CD14-positive monocyte (primary cell): Measurements from ENCODE around the gene ERF. TPM values are rescaled to one million over a fixed set of nuclear protein-coding genes. Genes with fewer than 3 reads are reported as not detected.

Source experiments
- DNase-seq, 3 donors: peaks; one replicate each; pipeline ENCODE4 v3.0.0-alpha.2; 2011 to 2022
- H2AFZ ChIP-seq: 2 replicates; pipeline ENCODE4 v1.6.0; 2012; ENCODE audit warnings: mild to moderate bottlenecking, low read depth, low read length, inconsistent platforms; ENCODE audit not compliant: insufficient read depth, poor library complexity, severe bottlenecking
- H3K27ac ChIP-seq, 2 donors: 1 replicate in 1 of 2; 2 replicates in 1 of 2; pipeline ENCODE4 v1.5.1; 2012 to 2013; ENCODE audit warnings: low read length in 2 of 2, control low read depth in 1 of 2, inconsistent platforms in 1 of 2, low read depth in 1 of 2, mild to moderate bottlenecking in 1 of 2
- H3K27me3 ChIP-seq, 2 donors: one replicate each; pipeline versions ENCODE4 v1.6.0 to v1.6.1; 2011 to 2013; ENCODE audit warnings: low read length in 2 of 2; ENCODE audit not compliant: control insufficient read depth in 2 of 2, insufficient read depth in 2 of 2
- H3K36me3 ChIP-seq, 2 donors: replicated peaks in 1 of 2; 1 replicate in 1 of 2; 2 replicates in 1 of 2; pipeline versions ENCODE4 v1.5.1 to v1.6.1; 2012 to 2013; ENCODE audit warnings: low read length in 2 of 2, control low read depth in 1 of 2, inconsistent platforms in 1 of 2, mild to moderate bottlenecking in 1 of 2; ENCODE audit not compliant: insufficient read depth in 2 of 2, control insufficient read depth in 1 of 2
- H3K4me1 ChIP-seq, 2 donors: 1 replicate in 1 of 2; 2 replicates in 1 of 2; pipeline versions ENCODE4 v1.5.1 to v1.6.1; 2012 to 2013; ENCODE audit warnings: low read length in 2 of 2, control low read depth in 1 of 2, inconsistent platforms in 1 of 2, mild to moderate bottlenecking in 1 of 2, moderate library complexity in 1 of 2; ENCODE audit not compliant: insufficient read depth in 2 of 2, control insufficient read depth in 1 of 2
- H3K4me2 ChIP-seq: replicated peaks from 2 replicates; pipeline ENCODE3; 2012; ENCODE audit warnings: low read length, moderate library complexity, mild to moderate bottlenecking; ENCODE audit not compliant: poor library complexity, severe bottlenecking; ENCODE audit errors: extremely low read depth
- H3K4me3 ChIP-seq, 3 experiments: fragments of 200-600 bp in 1 of 3; sonication (generic) in 1 of 3; replicated peaks in 1 of 3; 1 replicate in 2 of 3; 2 replicates in 1 of 3; pipeline ENCODE4 v1.5.1; 2011 to 2013; ENCODE audit warnings: low read length in 3 of 3, mild to moderate bottlenecking in 3 of 3, control low read depth in 2 of 3, low read depth in 2 of 3, inconsistent platforms in 1 of 3, moderate library complexity in 1 of 3
- H3K79me2 ChIP-seq: 2 replicates; pipeline ENCODE4 v1.6.0; 2012; ENCODE audit warnings: mild to moderate bottlenecking, control low read depth, inconsistent platforms, low read length, moderate library complexity; ENCODE audit not compliant: insufficient read depth
- H3K9ac ChIP-seq: 2 replicates; pipeline ENCODE4 v1.6.0; 2017; ENCODE audit warnings: low read length, mild to moderate bottlenecking; ENCODE audit not compliant: insufficient read depth, poor library complexity, severe bottlenecking
- H3K9me3 ChIP-seq, 2 donors: replicated peaks in 1 of 2; 1 replicate in 1 of 2; 2 replicates in 1 of 2; pipeline versions ENCODE4 v1.5.1 to v1.6.1; 2012 to 2013; ENCODE audit warnings: low read length in 2 of 2, control low read depth in 1 of 2; ENCODE audit not compliant: control insufficient read depth in 1 of 2, insufficient read depth in 1 of 2
- H4K20me1 ChIP-seq: 2 replicates; pipeline ENCODE4 v1.6.0; 2012; ENCODE audit warnings: mild to moderate bottlenecking, low read length, control low read depth, moderate library complexity; ENCODE audit not compliant: insufficient read depth
- H3K27ac Mint-ChIP-seq, 7 donors: one replicate each; pipeline ENCODE4 v1.8.0; 2020; ENCODE audit warnings: mild to moderate bottlenecking in 7 of 7, mixed read lengths in 7 of 7, moderate library complexity in 6 of 7, inconsistent platforms in 2 of 7
- H3K27me3 Mint-ChIP-seq, 3 donors: one replicate each; pipeline ENCODE4 v1.8.0; 2021 to 2022; ENCODE audit warnings: low read depth in 3 of 3, mild to moderate bottlenecking in 3 of 3, mixed read lengths in 3 of 3, moderate library complexity in 3 of 3, inconsistent platforms in 1 of 3
- H3K36me3 Mint-ChIP-seq, 2 donors: one replicate each; pipeline ENCODE4 v1.8.0; 2020; ENCODE audit warnings: mixed read lengths in 2 of 2, inconsistent platforms in 1 of 2, mild to moderate bottlenecking in 1 of 2
- H3K4me1 Mint-ChIP-seq: one replicate; pipeline ENCODE4 v1.8.0; 2020; ENCODE audit warnings: mild to moderate bottlenecking, mixed read lengths
- H3K4me3 Mint-ChIP-seq, 2 donors: one replicate each; pipeline ENCODE4 v1.8.0; 2020; ENCODE audit warnings: mild to moderate bottlenecking in 2 of 2, mixed read lengths in 2 of 2, moderate library complexity in 1 of 2
- H3K9me3 Mint-ChIP-seq, 7 donors: one replicate each; pipeline ENCODE4 v1.8.0; 2020 to 2022; ENCODE audit warnings: mixed read lengths in 7 of 7, mild to moderate bottlenecking in 6 of 7, moderate library complexity in 6 of 7, inconsistent platforms in 2 of 7
- WGBS: methylation state at CpG from one replicate; pipeline ENCODE4 v1.1.5; 2013; ENCODE audit warnings: missing lambda C conversion rate; ENCODE audit not compliant: insufficient coverage; 5-methylcytosine and 5-hydroxymethylcytosine counted together
- intact Hi-C, 2 donors: fragments of 100-400 bp; cut with micrococcal nuclease; formaldehyde crosslinking; loops; one replicate each; pipeline versions ENCODE4 v1.15.0 to v1.15.1; 2023
- polyA plus RNA-seq, 3 donors: library from polyadenylated mRNA; depleted of rRNA in 1 of 3; unstranded in 2 of 3; stranded (reverse) in 1 of 3; fragments of 300-500 nt in 2 of 3; fragments of >200 nt in 1 of 3; fragmentation: Illumina TruSeq in 2 of 3; gene quantifications; 1 replicate in 2 of 3; 2 replicates in 1 of 3; pipeline ENCODE4 v1.2.3, GENCODE V29; 2012 to 2021
- TF ChIP-seq, protein P1 (sequence below): fragments of 200-600 bp; IDR thresholded peaks from one replicate; pipeline ENCODE4 v1.8.0; 2022; ENCODE audit warnings: antibody characterized with exemption, mild to moderate bottlenecking

ERF gene
- polyA plus RNA-seq, 3 donors, result 2.3 to 42.6 (median 3.4) TPM

DNA sequence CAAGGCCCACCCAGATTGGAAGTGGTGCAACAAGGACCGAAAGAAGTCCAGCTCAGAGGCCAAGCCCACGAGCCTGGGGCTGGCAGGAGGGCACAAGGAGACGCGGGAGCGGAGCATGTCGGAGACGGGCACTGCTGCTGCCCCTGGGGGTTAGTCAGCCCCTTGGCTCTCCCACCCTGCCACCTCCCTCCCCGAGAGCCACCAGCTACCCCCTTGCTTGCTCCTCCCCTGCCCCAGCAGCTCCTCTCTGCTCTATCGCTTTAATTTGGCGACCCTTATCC, 32.8 kb upstream of the ERF start:
- peaks cover 54 to 57% of the 10 kb centered on the region in 2 donors for H3K36me3 ChIP-seq
- H3K9me3 ChIP-seq, result no peaks in the 10 kb centered on the region
- peak overlapping the region in 3 of 7 donors; percentile 42 to 88 (median 81) for H3K27ac Mint-ChIP-seq
- H3K9me3 Mint-ChIP-seq, result no peaks in the 10 kb centered on the region
- H3K4me3 ChIP-seq, result no peak overlapping the region
- no peak for DNase-seq
- no peak overlapping the region for H3K4me3 Mint-ChIP-seq
- H3K36me3 Mint-ChIP-seq, result peaks cover 42 to 58% of the 10 kb centered on the region in 2 donors
- H2AFZ ChIP-seq, result no peak overlapping the region
- peaks cover 37 to 48% of the 10 kb centered on the region in 2 donors for H3K4me1 ChIP-seq
- H3K27me3 ChIP-seq, result no peaks in the 10 kb centered on the region
- H3K79me2 ChIP-seq, result peaks cover 30% of the 10 kb centered on the region
- H4K20me1 ChIP-seq, result peaks cover 78% of the 10 kb centered on the region
- H3K4me2 ChIP-seq, result no peak overlapping the region
- peaks cover 33% of the 10 kb centered on the region for H3K4me1 Mint-ChIP-seq
- no peak overlapping the region for H3K9ac ChIP-seq
- H3K27ac ChIP-seq, result peak overlapping the region; percentile 2 to 56
- WGBS, result 99% methylated on average over 10 of the region's 10 CpGs
- H3K27me3 Mint-ChIP-seq, result peaks cover 0 to 5% (median 0%) of the 10 kb centered on the region in 3 donors
- intact Hi-C loops, result loop anchor here (2.0 to 10.0 kb wide), 4 partner anchors 15 to 153 kb away; partner anchors contain the start of genes PAFAH1B3 (in 1 of the 2), POU2F2 (in 1 of the 2) and PRR19 (in 1 of the 2)
- TF ChIP-seq, protein P1, sequence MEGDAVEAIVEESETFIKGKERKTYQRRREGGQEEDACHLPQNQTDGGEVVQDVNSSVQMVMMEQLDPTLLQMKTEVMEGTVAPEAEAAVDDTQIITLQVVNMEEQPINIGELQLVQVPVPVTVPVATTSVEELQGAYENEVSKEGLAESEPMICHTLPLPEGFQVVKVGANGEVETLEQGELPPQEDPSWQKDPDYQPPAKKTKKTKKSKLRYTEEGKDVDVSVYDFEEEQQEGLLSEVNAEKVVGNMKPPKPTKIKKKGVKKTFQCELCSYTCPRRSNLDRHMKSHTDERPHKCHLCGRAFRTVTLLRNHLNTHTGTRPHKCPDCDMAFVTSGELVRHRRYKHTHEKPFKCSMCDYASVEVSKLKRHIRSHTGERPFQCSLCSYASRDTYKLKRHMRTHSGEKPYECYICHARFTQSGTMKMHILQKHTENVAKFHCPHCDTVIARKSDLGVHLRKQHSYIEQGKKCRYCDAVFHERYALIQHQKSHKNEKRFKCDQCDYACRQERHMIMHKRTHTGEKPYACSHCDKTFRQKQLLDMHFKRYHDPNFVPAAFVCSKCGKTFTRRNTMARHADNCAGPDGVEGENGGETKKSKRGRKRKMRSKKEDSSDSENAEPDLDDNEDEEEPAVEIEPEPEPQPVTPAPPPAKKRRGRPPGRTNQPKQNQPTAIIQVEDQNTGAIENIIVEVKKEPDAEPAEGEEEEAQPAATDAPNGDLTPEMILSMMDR, result no peak

DNA sequence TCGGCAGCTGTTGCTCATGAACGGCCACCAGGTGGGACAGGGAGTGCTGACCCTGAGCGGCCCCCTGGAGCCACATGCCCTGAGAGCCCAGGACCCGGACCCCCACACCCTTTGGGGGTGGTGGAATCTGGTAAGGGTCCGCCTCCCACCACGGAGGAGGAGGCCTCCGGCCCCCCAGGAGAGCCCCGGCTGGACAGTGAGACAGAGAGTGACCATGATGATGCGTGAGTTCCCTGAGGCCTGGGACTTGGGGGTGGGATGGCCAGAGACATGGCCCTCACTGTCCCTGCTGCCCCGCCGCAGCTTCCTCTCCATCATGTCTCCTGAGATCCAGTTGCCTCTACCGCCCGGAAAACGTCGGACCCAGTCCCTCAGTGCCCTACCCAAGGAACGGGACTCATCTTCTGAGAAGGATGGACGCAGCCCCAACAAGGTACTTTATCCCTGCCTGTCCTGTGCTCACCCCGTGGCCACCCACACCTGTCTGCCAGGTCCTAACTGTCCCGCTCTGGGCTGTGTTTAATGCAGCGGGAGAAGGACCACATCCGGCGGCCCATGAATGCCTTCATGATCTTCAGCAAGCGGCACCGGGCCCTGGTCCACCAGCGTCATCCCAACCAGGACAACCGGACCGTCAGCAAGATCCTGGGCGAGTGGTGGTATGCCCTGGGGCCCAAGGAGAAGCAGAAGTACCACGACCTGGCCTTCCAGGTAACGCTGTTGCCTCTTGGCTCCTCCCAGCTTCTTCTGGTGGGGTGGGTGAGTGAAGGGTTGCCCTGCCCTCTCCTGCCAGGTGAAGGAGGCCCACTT, 32.3 kb upstream of the ERF start:
- DNase-seq, result no peak
- no peak overlapping the region for H2AFZ ChIP-seq
- peaks cover 42 to 53% of the 10 kb centered on the region in 2 donors for H3K4me1 ChIP-seq
- Mint-ChIP-seq H3K4me3 (no peak overlapping the region), H3K27ac (peak overlapping the region in 6 of 7 donors; percentile 32 to 98 (median 78)), H3K9me3 (no peaks in the 10 kb centered on the region), H3K4me1 (peaks cover 33% of the 10 kb centered on the region), H3K36me3 (peaks cover 37 to 52% of the 10 kb centered on the region in 2 donors), H3K27me3 (peaks cover 0 to 5% (median 0%) of the 10 kb centered on the region in 3 donors)
- intact Hi-C loops, result loop anchor here (2.0 to 10.0 kb wide), 4 partner anchors 16 to 152 kb away; partner anchors contain the start of genes PAFAH1B3 (in 1 of the 2), POU2F2 (in 1 of the 2) and PRR19 (in 1 of the 2)
- TF ChIP-seq, protein P1, result no peak
- H3K27ac ChIP-seq, result peak overlapping the region; percentile 43 to 56
- H3K79me2 ChIP-seq, result peaks cover 33% of the 10 kb centered on the region
- H3K4me3 ChIP-seq, result no peak overlapping the region
- no peaks in the 10 kb centered on the region for H3K9me3 ChIP-seq
- peaks cover 75% of the 10 kb centered on the region for H4K20me1 ChIP-seq
- no peaks in the 10 kb centered on the region for H3K27me3 ChIP-seq
- H3K4me2 ChIP-seq, result no peak overlapping the region
- H3K36me3 ChIP-seq, result peaks cover 48 to 52% of the 10 kb centered on the region in 2 donors
- 92% methylated on average over 25 of the region's 30 CpGs for WGBS
- no peak overlapping the region for H3K9ac ChIP-seq
